WTC11 (cell line): ENCODE measurements around the gene EXOC4.

Source experiments
- ELF4 ChIP-seq: sonication (generic); formaldehyde crosslinking; IDR thresholded peaks from 2 replicates; pipeline ENCODE4 v1.8.1; 2022; ENCODE audit warnings: low read depth, mild to moderate bottlenecking, moderate library complexity, missing genetic modification reagents
- JUN ChIP-seq: sonication (generic); formaldehyde crosslinking; IDR thresholded peaks from 2 replicates; pipeline ENCODE4 v1.8.0; 2023; ENCODE audit warnings: mild to moderate bottlenecking, missing genetic modification reagents
- SP1 ChIP-seq: sonication (generic); formaldehyde crosslinking; conservative IDR thresholded peaks from 2 replicates; pipeline ENCODE4 v1.8.1; 2022; ENCODE audit warnings: missing genetic modification reagents

- TF ChIP-seq SP1 (no peak), JUN (CRISPR knock-in tag) (no peak), ELF4 (CRISPR knock-in tag) (no peak)
These were observed 855.9 kb downstream of the EXOC4 start for GRCh38 chr7:134108802-134109201.
